ENCODE measurements around the gene TOX3. TPM values are rescaled to one million over a fixed set of nuclear protein-coding genes. Genes with fewer than 3 reads are reported as not detected.

The TOX3 gene
- total RNA-seq, 1 experiment from 2014 or later: 20.2 TPM

GRCh38 chr16:52467753-52468152 is 79.2 kb downstream of the TOX3 start (continued):
- no peak for TF ChIP-seq PRDM15 (CRISPR knock-in tag; IDR thresholded peaks at IDR 0.05)
- no peak for TF ChIP-seq E2F4 (CRISPR knock-in tag; IDR thresholded peaks at IDR 0.05; ENCODE audit: borderline replicate concordance, low read depth)
- no peak for TF ChIP-seq CREB1 (CRISPR knock-in tag; IDR thresholded peaks at IDR 0.05)
- no peak for TF ChIP-seq CBFB (CRISPR knock-in tag; IDR thresholded peaks at IDR 0.05; ENCODE audit: low read depth)
- no peak for TF ChIP-seq PRRX2 (CRISPR knock-in tag; IDR thresholded peaks at IDR 0.05)
- TF ChIP-seq ZSCAN18 (CRISPR knock-in tag; IDR thresholded peaks at IDR 0.05): no peak
- no peak for TF ChIP-seq ATF1 (CRISPR knock-in tag; IDR thresholded peaks at IDR 0.05)

GRCh38 chr16:52466994-52467393 is 79.9 kb downstream of the TOX3 start:
- ChIA-PET POLR2A (no interaction called here), CTCF (interaction anchor here (0.8 kb wide), 1 partner anchor 81 kb away, joined by 3 read pairs; no protein-coding TSS in a partner anchor)
- Mint-ChIP-seq H3K4me1 (peaks cover 84% of the 10 kb centered on the region), H3K36me3 (peaks cover 14% of the 10 kb centered on the region), H3K27ac (no peak overlapping the region), H3K9me3 (no peaks in the 10 kb centered on the region), H3K4me3 (no peak overlapping the region), H3K27me3 (ENCODE audit: low read depth) (no peaks in the 10 kb centered on the region)
- ATAC-seq: no peak
- DNase-seq (ENCODE audit: low spot score): no peak
- TF ChIP-seq ZNF671 (CRISPR knock-in tag; IDR thresholded peaks at IDR 0.05): no peak
- no peak for TF ChIP-seq FOXP1 (CRISPR knock-in tag; IDR thresholded peaks at IDR 0.05; ENCODE audit: borderline replicate concordance)
- TF ChIP-seq MAX (CRISPR knock-in tag; IDR thresholded peaks at IDR 0.05): no peak
- TF ChIP-seq IRF2 (CRISPR knock-in tag; IDR thresholded peaks at IDR 0.05; ENCODE audit: borderline replicate concordance, low read depth): no peak
- TF ChIP-seq AFF4 (CRISPR knock-in tag; IDR thresholded peaks at IDR 0.05; ENCODE audit: borderline replicate concordance): no peak
- no peak for TF ChIP-seq ZNF416 (CRISPR knock-in tag; IDR thresholded peaks at IDR 0.05)
- no peak for TF ChIP-seq ZSCAN18 (CRISPR knock-in tag; IDR thresholded peaks at IDR 0.05)
- no peak for TF ChIP-seq FOXP4 (CRISPR knock-in tag; IDR thresholded peaks at IDR 0.05)
- no peak for TF ChIP-seq ZBTB43 (CRISPR knock-in tag; IDR thresholded peaks at IDR 0.05)
- TF ChIP-seq SMAD4 (CRISPR knock-in tag; IDR thresholded peaks at IDR 0.05): no peak
- no peak for TF ChIP-seq CREM (CRISPR knock-in tag; IDR thresholded peaks at IDR 0.05)
- no peak for TF ChIP-seq USF1 (CRISPR knock-in tag; IDR thresholded peaks at IDR 0.05)
- no peak for TF ChIP-seq GTF2I (CRISPR knock-in tag; conservative IDR thresholded peaks at IDR 0.05)
- no peak for TF ChIP-seq SOX15 (CRISPR knock-in tag; IDR thresholded peaks at IDR 0.05)
- no peak for TF ChIP-seq JUN (CRISPR knock-in tag; IDR thresholded peaks at IDR 0.05)

Data from WTC11 (cell line).